HepG2 (cell line): ENCODE data around the gene RNF123. TPM values are rescaled to one million over a fixed set of nuclear protein-coding genes. Genes with fewer than 3 reads are reported as not detected.
A peak's percentile ranks its signal among the peaks of the same experiment; 100 is the strongest.

ENCODE experiments used
- KLF11 ChIP-seq: IDR thresholded peaks from 2 replicates; pipeline ENCODE4 v1.6.1; 2016; ENCODE audit warnings: missing compliant biosample characterization
- KMT2A ChIP-seq: sonication (generic); formaldehyde crosslinking; IDR thresholded peaks from 2 replicates; pipeline ENCODE4 v1.4.0; 2020; ENCODE audit warnings: missing genetic modification reagents
- MIER3 ChIP-seq: IDR thresholded peaks from 2 replicates; pipeline ENCODE4 v1.6.1; 2016; ENCODE audit warnings: missing compliant biosample characterization, borderline replicate concordance
- NFE2L2 ChIP-seq: fragments of 150-350 bp; IDR thresholded peaks from 2 replicates; pipeline ENCODE4 v1.6.1; 2014; ENCODE audit warnings: low read length
- NONO ChIP-seq, 2 experiments: fragments of 450-650 bp in 1 of 2; sonication (generic) in 1 of 2; formaldehyde crosslinking in 1 of 2; IDR thresholded peaks in 1 of 2; conservative IDR thresholded peaks in 1 of 2; 2 replicates each; pipeline versions ENCODE4 v1.6.1 to v1.8.0; 2017 to 2022; ENCODE audit warnings: mild to moderate bottlenecking in 1 of 2, missing genetic modification reagents in 1 of 2, moderate library complexity in 1 of 2
- PAF1 ChIP-seq: IDR thresholded peaks from 2 replicates; pipeline ENCODE4 v1.6.1; 2016; ENCODE audit warnings: missing genetic modification reagents, missing compliant biosample characterization
- POLR2G ChIP-seq: fragments of 200-400 bp; formaldehyde crosslinking; IDR thresholded peaks from 2 replicates; pipeline ENCODE4 v1.6.1; 2018; ENCODE audit warnings: mild to moderate bottlenecking, low read depth, low read length, moderate library complexity
- SP4 ChIP-seq: sonication (generic); formaldehyde crosslinking; IDR thresholded peaks from 2 replicates; pipeline ENCODE4 v1.8.1; 2023; ENCODE audit warnings: mild to moderate bottlenecking, missing genetic modification reagents
- SRSF9 ChIP-seq: fragments of 200-400 bp; formaldehyde crosslinking; IDR thresholded peaks from 2 replicates; pipeline ENCODE4 v1.6.1; 2018; ENCODE audit warnings: borderline replicate concordance, mild to moderate bottlenecking, low read depth, low read length; ENCODE audit not compliant: insufficient read depth, poor library complexity, severe bottlenecking
- TEAD2 ChIP-seq: sonication (generic); formaldehyde crosslinking; IDR thresholded peaks from 2 replicates; pipeline ENCODE4 v1.9.0; 2021; ENCODE audit warnings: missing genetic modification reagents
- YY1 ChIP-seq: IDR thresholded peaks from 2 replicates; pipeline ENCODE4 v1.6.1; 2011; ENCODE audit warnings: low read length, low read depth, moderate library complexity, mild to moderate bottlenecking; ENCODE audit not compliant: insufficient read depth, insufficient replicate concordance
- ZBED4 ChIP-seq: sonication (generic); formaldehyde crosslinking; IDR thresholded peaks from 2 replicates; pipeline ENCODE4 v1.4.0; 2020; ENCODE audit warnings: missing genetic modification reagents, borderline replicate concordance
- ZFP36 ChIP-seq: fragments of 150-350 bp; IDR thresholded peaks from 2 replicates; pipeline ENCODE4 v1.6.1; 2018; ENCODE audit warnings: borderline replicate concordance, low read length, low read depth; ENCODE audit not compliant: partially characterized antibody
- ZNF12 ChIP-seq: sonication (generic); formaldehyde crosslinking; IDR thresholded peaks from 2 replicates; pipeline ENCODE4 v1.5.0; 2020; ENCODE audit warnings: missing genetic modification reagents
- ZNF367 ChIP-seq: sonication (generic); formaldehyde crosslinking; IDR thresholded peaks from 2 replicates; pipeline ENCODE4 v1.4.0; 2020; ENCODE audit warnings: missing genetic modification reagents, borderline replicate concordance
- ZNF44 ChIP-seq: sonication (generic); formaldehyde crosslinking; IDR thresholded peaks from 2 replicates; pipeline ENCODE4 v1.5.1; 2020; ENCODE audit warnings: mild to moderate bottlenecking, missing genetic modification reagents
- ZNF781 ChIP-seq: sonication (generic); formaldehyde crosslinking; IDR thresholded peaks from 2 replicates; pipeline ENCODE4 v1.5.1; 2020; ENCODE audit warnings: borderline replicate concordance, mild to moderate bottlenecking, missing genetic modification reagents; ENCODE audit errors: not compliant biosample characterization
- ZNF83 ChIP-seq: sonication (generic); formaldehyde crosslinking; IDR thresholded peaks from 2 replicates; pipeline ENCODE4 v1.4.0; 2020; ENCODE audit warnings: missing genetic modification reagents, mild to moderate bottlenecking, borderline replicate concordance
- ZNF891 ChIP-seq: sonication (generic); formaldehyde crosslinking; IDR thresholded peaks from 2 replicates; pipeline ENCODE4 v1.5.0; 2020; ENCODE audit warnings: mild to moderate bottlenecking, missing genetic modification reagents
- polyA plus RNA-seq, 8 experiments: library from polyadenylated mRNA; depleted of rRNA in 3 of 8; stranded (reverse) in 7 of 8; unstranded in 1 of 8; fragments of >200 nt; fragmentation: Illumina TruSeq in 4 of 8; extraction: Trizol in 4 of 8; gene quantifications; 2 replicates each; pipeline versions ENCODE4 v1.2.1 to v1.2.3, GENCODE V29; 2011 to 2016; ENCODE audit warnings: low read depth in 4 of 8, missing spikeins in 1 of 8, mixed read lengths in 1 of 8; ENCODE audit not compliant: insufficient read depth in 1 of 8
- total RNA-seq, 5 experiments: library from RNA; depleted of rRNA; stranded (reverse); fragments of >200 nt; fragmentation: Illumina TruSeq; extraction: Trizol; gene quantifications; 2 replicates each; pipeline ENCODE4 v1.2.3, GENCODE V29; 2016; ENCODE audit warnings: low read depth in 1 of 5
- TF ChIP-seq, protein P1 (sequence below): sonication (generic); formaldehyde crosslinking; IDR thresholded peaks from 2 replicates; pipeline ENCODE4 v1.5.0; 2020; ENCODE audit warnings: missing genetic modification reagents
- TF ChIP-seq, protein P2 (sequence below): sonication (generic); formaldehyde crosslinking; IDR thresholded peaks from 2 replicates; pipeline ENCODE4 v1.5.1; 2020; ENCODE audit warnings: missing genetic modification reagents, mild to moderate bottlenecking, borderline replicate concordance
- TF ChIP-seq, protein P3 (sequence below): IDR thresholded peaks from 2 replicates; pipeline ENCODE4 v1.6.1; 2016
- TF ChIP-seq, protein P4 (sequence below): sonication (generic); formaldehyde crosslinking; IDR thresholded peaks from 2 replicates; pipeline ENCODE4 v1.4.0; 2020; ENCODE audit warnings: mild to moderate bottlenecking, missing genetic modification reagents

The RNF123 gene
- total and polyA plus RNA-seq, 2 of the 13 experiments (the other 11 are each of a cell fraction or from before 2014, with no cell fraction given), result 29.9 to 82.2 TPM

- TF ChIP-seq, protein P1, sequence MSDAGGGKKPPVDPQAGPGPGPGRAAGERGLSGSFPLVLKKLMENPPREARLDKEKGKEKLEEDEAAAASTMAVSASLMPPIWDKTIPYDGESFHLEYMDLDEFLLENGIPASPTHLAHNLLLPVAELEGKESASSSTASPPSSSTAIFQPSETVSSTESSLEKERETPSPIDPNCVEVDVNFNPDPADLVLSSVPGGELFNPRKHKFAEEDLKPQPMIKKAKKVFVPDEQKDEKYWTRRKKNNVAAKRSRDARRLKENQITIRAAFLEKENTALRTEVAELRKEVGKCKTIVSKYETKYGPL, result no peak
- peak; percentile 57; the same call in 1 of the 2 replicates for TF ChIP-seq KMT2A (CRISPR knock-in tag)
- no peak for TF ChIP-seq ZBED4 (CRISPR knock-in tag)
- TF ChIP-seq SP4 (CRISPR knock-in tag), result peak; percentile 93
- TF ChIP-seq PAF1 (CRISPR knock-in tag), result no peak
- no peak for TF ChIP-seq ZNF891 (CRISPR knock-in tag)
- no peak for TF ChIP-seq ZFP36
- TF ChIP-seq ZNF781 (CRISPR knock-in tag), result peak; percentile 62
- TF ChIP-seq ZNF44 (CRISPR knock-in tag), result 0 out of 2 replicates have a peak, but pooled peaks have one; percentile 15
- TF ChIP-seq POLR2G, result peak; percentile 54
- no peak for TF ChIP-seq SRSF9
- TF ChIP-seq NONO (IDR thresholded peaks at IDR 0.05), result no peak
- TF ChIP-seq NONO (CRISPR knock-in tag; conservative IDR thresholded peaks at IDR 0.05), result peak; percentile 74; the same call in 1 of the 2 replicates
- TF ChIP-seq, protein P2, sequence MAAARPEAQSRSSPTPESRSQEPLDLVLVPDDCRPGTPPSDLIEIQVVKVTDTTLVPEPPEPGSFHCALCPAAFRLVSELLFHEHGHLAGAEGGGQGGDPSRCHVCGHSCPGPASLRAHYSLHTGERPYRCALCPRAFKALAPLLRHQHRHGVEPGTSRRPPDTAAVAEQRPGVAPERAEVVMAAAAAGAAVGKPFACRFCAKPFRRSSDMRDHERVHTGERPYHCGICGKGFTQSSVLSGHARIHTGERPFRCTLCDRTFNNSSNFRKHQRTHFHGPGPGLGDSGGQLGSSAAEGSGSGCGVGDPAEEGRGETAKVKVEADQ (CRISPR knock-in tag), result peak; percentile 74; the same call in 1 of the 2 replicates
- peak; percentile 30 for TF ChIP-seq YY1
- no peak; the same call in 1 of the 2 replicates for TF ChIP-seq ZNF83 (CRISPR knock-in tag)
- no peak; the same call in 1 of the 2 replicates for TF ChIP-seq TEAD2 (CRISPR knock-in tag)
- TF ChIP-seq NFE2L2, result no peak
- no peak for TF ChIP-seq ZNF367
- TF ChIP-seq ZNF12 (CRISPR knock-in tag), result no peak
- peak; percentile 91 for TF ChIP-seq KLF11
- TF ChIP-seq, protein P3, sequence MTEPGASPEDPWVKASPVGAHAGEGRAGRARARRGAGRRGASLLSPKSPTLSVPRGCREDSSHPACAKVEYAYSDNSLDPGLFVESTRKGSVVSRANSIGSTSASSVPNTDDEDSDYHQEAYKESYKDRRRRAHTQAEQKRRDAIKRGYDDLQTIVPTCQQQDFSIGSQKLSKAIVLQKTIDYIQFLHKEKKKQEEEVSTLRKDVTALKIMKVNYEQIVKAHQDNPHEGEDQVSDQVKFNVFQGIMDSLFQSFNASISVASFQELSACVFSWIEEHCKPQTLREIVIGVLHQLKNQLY (CRISPR knock-in tag), result no peak
- no peak for TF ChIP-seq MIER3 (CRISPR knock-in tag)
- TF ChIP-seq, protein P4, sequence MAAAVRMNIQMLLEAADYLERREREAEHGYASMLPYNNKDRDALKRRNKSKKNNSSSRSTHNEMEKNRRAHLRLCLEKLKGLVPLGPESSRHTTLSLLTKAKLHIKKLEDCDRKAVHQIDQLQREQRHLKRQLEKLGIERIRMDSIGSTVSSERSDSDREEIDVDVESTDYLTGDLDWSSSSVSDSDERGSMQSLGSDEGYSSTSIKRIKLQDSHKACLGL, result peak; percentile 55; the same call in 1 of the 2 replicates
Observed at GRCh38 chr3:49673715-49674496, 15.5 kb upstream of the RNF123 start, which contains the start of gene APEH (continued).
